ENCODE results near the gene TSPAN4.

The TSPAN4 gene

GRCh38 chr11:850775-851763, 8.4 kb downstream of the TSPAN4 start:
- peaks cover 6% of the 10 kb centered on the region for H3K4me1 ChIP-seq
- no peaks in the 10 kb centered on the region for H3K9me3 ChIP-seq
- H3K36me3 ChIP-seq, result no peaks in the 10 kb centered on the region
- peak overlapping the region; percentile 47 for H3K4me3 ChIP-seq (ENCODE audit: low read depth, low read length)
- no peaks in the 10 kb centered on the region; the same call in 1 of the 2 replicates for H3K27me3 ChIP-seq
- 0 out of 2 replicates have a peak, but pooled peaks have one; percentile 9 for TF ChIP-seq CTCF (IDR thresholded peaks at IDR 0.05; ENCODE audit: low read depth, low read length)
- DNase-seq, result no peak

- no peak for DNase-seq
- peaks cover 14% of the 10 kb centered on the region for H3K4me1 ChIP-seq
- TF ChIP-seq CTCF (IDR thresholded peaks at IDR 0.05; ENCODE audit: low read depth, low read length), result no peak
- no peaks in the 10 kb centered on the region; the same call in 1 of the 2 replicates for H3K27me3 ChIP-seq
- H3K9me3 ChIP-seq, result no peaks in the 10 kb centered on the region
- H3K36me3 ChIP-seq, result no peaks in the 10 kb centered on the region
- H3K4me3 ChIP-seq (ENCODE audit: low read depth, low read length), result no peak overlapping the region
These were observed 10.1 kb downstream of the TSPAN4 start for GRCh38 chr11:852762-853161.

DNA sequence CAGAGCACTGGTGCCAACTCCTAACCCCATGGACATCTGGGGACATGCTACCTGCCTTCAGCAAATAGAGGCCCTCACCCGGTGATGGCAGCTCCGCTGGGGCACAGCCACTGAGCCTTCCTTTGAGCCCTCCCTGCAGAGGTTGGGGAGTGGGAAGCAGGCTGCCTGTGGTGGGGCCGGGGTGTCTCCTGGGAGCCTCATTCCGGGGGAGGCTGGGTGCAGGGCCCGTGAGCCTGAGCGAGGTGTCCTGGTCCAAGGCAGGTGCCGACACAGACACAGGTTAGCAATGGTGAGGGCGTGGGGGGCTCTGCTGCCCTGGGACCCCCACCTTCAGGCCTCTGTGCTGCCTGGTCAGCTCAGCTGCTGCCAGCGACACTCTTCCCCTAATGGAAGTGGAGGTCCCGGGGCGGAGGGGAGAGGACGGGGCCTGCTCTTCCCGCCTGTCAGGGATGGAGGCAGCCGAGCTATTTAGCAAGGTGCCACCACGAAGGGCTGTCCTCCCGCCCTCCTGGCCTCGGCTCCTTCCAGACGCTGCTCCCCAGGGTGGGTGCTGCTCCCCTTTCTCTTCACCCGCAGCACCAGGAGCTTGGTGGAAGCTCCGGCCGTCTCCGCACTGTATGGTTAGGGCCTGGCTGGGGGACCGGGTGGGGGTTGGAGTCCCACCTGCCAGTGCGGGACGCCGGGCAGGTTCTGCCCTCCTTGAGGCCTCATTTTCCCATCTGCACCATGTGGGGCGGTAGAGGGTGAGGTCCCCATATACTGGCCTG, 11.2 kb downstream of the TSPAN4 start:
- no peaks in the 10 kb centered on the region for H3K9me3 ChIP-seq
- peaks cover 9% of the 10 kb centered on the region for H3K4me1 ChIP-seq
- no peak for TF ChIP-seq CTCF (IDR thresholded peaks at IDR 0.05; ENCODE audit: low read depth, low read length)
- no peak for DNase-seq
- H3K4me3 ChIP-seq (ENCODE audit: low read depth, low read length), result no peak overlapping the region
- H3K27me3 ChIP-seq, result no peaks in the 10 kb centered on the region; the same call in 1 of the 2 replicates
- H3K36me3 ChIP-seq, result no peaks in the 10 kb centered on the region

GRCh38 chr11:854601-855329, 12.1 kb downstream of the TSPAN4 start:
- no peak overlapping the region for H3K4me3 ChIP-seq (ENCODE audit: low read depth, low read length)
- no peak for TF ChIP-seq CTCF (IDR thresholded peaks at IDR 0.05; ENCODE audit: low read depth, low read length)
- H3K36me3 ChIP-seq, result no peaks in the 10 kb centered on the region
- no peaks in the 10 kb centered on the region for H3K9me3 ChIP-seq
- H3K27me3 ChIP-seq, result no peaks in the 10 kb centered on the region; the same call in 1 of the 2 replicates
- DNase-seq, result no peak
- peaks cover 9% of the 10 kb centered on the region for H3K4me1 ChIP-seq

GRCh38 chr11:855330-855674, 12.7 kb downstream of the TSPAN4 start:
- no peaks in the 10 kb centered on the region; the same call in 1 of the 2 replicates for H3K27me3 ChIP-seq
- no peaks in the 10 kb centered on the region for H3K36me3 ChIP-seq
- peaks cover 14% of the 10 kb centered on the region for H3K4me1 ChIP-seq
- no peaks in the 10 kb centered on the region for H3K9me3 ChIP-seq
- H3K4me3 ChIP-seq (ENCODE audit: low read depth, low read length), result no peak overlapping the region
- no peak for DNase-seq
- TF ChIP-seq CTCF (IDR thresholded peaks at IDR 0.05; ENCODE audit: low read depth, low read length), result no peak

Measured in BE2C (cell line).